ENCODE results near the gene KLHL41. TPM values are rescaled to one million over a fixed set of nuclear protein-coding genes. Genes with fewer than 3 reads are reported as not detected.
"Not testable (repeated sequence)": the region's sequence is repeated elsewhere in the genome, so short reads cannot be mapped to it uniquely, and the experiment has no call there.

KLHL41 gene
- total RNA-seq, 1 donor from 2014 or later, result 0.49 TPM

- no peaks in the 10 kb centered on the region for H3K36me3 ChIP-seq
- intact Hi-C loops (cut with DNase I), result no loop called here
- TF ChIP-seq POLR2A (IDR thresholded peaks at IDR 0.05) (no peak), CTCF (IDR thresholded peaks at IDR 0.05) (no peak), POLR2AphosphoS5 (IDR thresholded peaks at IDR 0.05; ENCODE audit: insufficient read depth in 1 of 2, low read depth in 1 of 2) (no peak)
- peaks cover 12% of the 10 kb centered on the region for H3K4me1 ChIP-seq
- H3K27ac ChIP-seq, result no peak overlapping the region
- no peak overlapping the region for H3K4me3 ChIP-seq
- no peaks in the 10 kb centered on the region for H3K9me3 ChIP-seq
- DNase-seq (ENCODE audit: extremely low spot score in 2 of 2), result no peak
- H3K27me3 ChIP-seq, result no peaks in the 10 kb centered on the region
These were observed 3.0 kb downstream of the KLHL41 start for GRCh38 chr2:169512525-169512924.

GRCh38 chr2:169513094-169513493 is 3.6 kb downstream of the KLHL41 start:
- H3K4me1 ChIP-seq, result peaks cover 8% of the 10 kb centered on the region
- intact Hi-C loops (cut with DNase I), result no loop called here
- H3K27ac ChIP-seq, result no peak overlapping the region
- H3K9me3 ChIP-seq, result no peaks in the 10 kb centered on the region
- no peak for TF ChIP-seq POLR2AphosphoS5 (IDR thresholded peaks at IDR 0.05; ENCODE audit: insufficient read depth in 1 of 2, low read depth in 1 of 2)
- no peak for TF ChIP-seq CTCF (IDR thresholded peaks at IDR 0.05)
- TF ChIP-seq POLR2A (IDR thresholded peaks at IDR 0.05), result no peak
- no peak overlapping the region for H3K4me3 ChIP-seq
- H3K36me3 ChIP-seq, result no peaks in the 10 kb centered on the region
- H3K27me3 ChIP-seq, result no peaks in the 10 kb centered on the region
- no peak for DNase-seq (ENCODE audit: extremely low spot score in 2 of 2)

- H3K4me3 ChIP-seq, result no peak overlapping the region
- H3K27me3 ChIP-seq, result no peaks in the 10 kb centered on the region
- no peaks in the 10 kb centered on the region for H3K9me3 ChIP-seq
- H3K27ac ChIP-seq, result no peak overlapping the region
- TF ChIP-seq POLR2AphosphoS5 (IDR thresholded peaks at IDR 0.05; ENCODE audit: insufficient read depth in 1 of 2, low read depth in 1 of 2) (no peak), CTCF (IDR thresholded peaks at IDR 0.05) (no peak), POLR2A (IDR thresholded peaks at IDR 0.05) (no peak)
- no peaks in the 10 kb centered on the region for H3K36me3 ChIP-seq
- intact Hi-C loops (cut with DNase I), result no loop called here
- DNase-seq (ENCODE audit: extremely low spot score in 2 of 2), result no peak
- H3K4me1 ChIP-seq, result peaks cover 8% of the 10 kb centered on the region
These were observed 4.4 kb downstream of the KLHL41 start for GRCh38 chr2:169513926-169514325.

GRCh38 chr2:169514758-169515157 is 5.3 kb downstream of the KLHL41 start:
- H3K36me3 ChIP-seq; DNase-seq (ENCODE audit: extremely low spot score in 2 of 2); H3K27ac ChIP-seq; H3K9me3 ChIP-seq; H3K4me3 ChIP-seq; intact Hi-C loops (cut with DNase I); H3K27me3 ChIP-seq; H3K4me1 ChIP-seq: not testable (repeated sequence)

GRCh38 chr2:169516488-169516995 is 7.0 kb downstream of the KLHL41 start:
- H3K4me1 ChIP-seq; H3K27me3 ChIP-seq; H3K9me3 ChIP-seq; H3K4me3 ChIP-seq; H3K36me3 ChIP-seq; intact Hi-C loops (cut with DNase I); H3K27ac ChIP-seq; DNase-seq (ENCODE audit: extremely low spot score in 2 of 2): not testable (repeated sequence)

GRCh38 chr2:169520896-169521295 is 11.4 kb downstream of the KLHL41 start:
- intact Hi-C loops (cut with DNase I), result no loop called here
- no peak for DNase-seq (ENCODE audit: extremely low spot score in 2 of 2)
- Histone ChIP-seq H3K27ac (no peak overlapping the region), H3K36me3 (no peaks in the 10 kb centered on the region), H3K9me3 (no peaks in the 10 kb centered on the region), H3K4me3 (no peak overlapping the region), H3K27me3 (no peaks in the 10 kb centered on the region), H3K4me1 (no peaks in the 10 kb centered on the region)
- TF ChIP-seq CTCF (IDR thresholded peaks at IDR 0.05), result no peak
- TF ChIP-seq POLR2A (IDR thresholded peaks at IDR 0.05), result no peak

All from vagina (tissue), 2 donors.